ENCODE measurements around the gene SUMO2. TPM values are rescaled to one million over a fixed set of nuclear protein-coding genes. Genes with fewer than 3 reads are reported as not detected.
"Not testable (repeated sequence)": the region's sequence is repeated elsewhere in the genome, so short reads cannot be mapped to it uniquely, and the experiment has no call there.

Gene SUMO2
- total RNA-seq, 2 experiments from 2014 or later = 286 to 628 TPM

GRCh38 chr17:75163074-75163473 is 19.7 kb downstream of the SUMO2 start:
- no TSS peak for BruUV-seq (replicated peaks)
- no peaks in the 10 kb centered on the region for H3K4me1 ChIP-seq (ENCODE audit: insufficient read depth, low read length, poor library complexity, severe bottlenecking)
- no peak overlapping the region for H2AFZ ChIP-seq (ENCODE audit: low read length)
- no peak overlapping the region for H3K4me2 ChIP-seq (ENCODE audit: low read length)
- no peak overlapping the region for H3K4me3 ChIP-seq (ENCODE audit: low read depth, low read length, poor library complexity, severe bottlenecking)
- H3K9me3 ChIP-seq (ENCODE audit: low read length) = no peaks in the 10 kb centered on the region
- CTCF ChIA-PET (ENCODE audit: unreplicated experiment) = no interaction called here
- intact Hi-C loops (cut with micrococcal nuclease; ENCODE audit: unreplicated experiment) = no loop called here
- POLR2A ChIA-PET = interaction anchor here (0.5 to 1.0 kb wide), 2 partner anchors 25 to 49 kb away, joined by 3 to 4 read pairs; no protein-coding TSS in a partner anchor
- TF ChIP-seq EZH2phosphoT487 (IDR thresholded peaks at IDR 0.05; ENCODE audit: borderline replicate concordance, low read depth, low read length) (no peak), CTCF (conservative IDR thresholded peaks at IDR 0.05; ENCODE audit: low read length) (no peak)
- no peaks in the 10 kb centered on the region for H4K20me1 ChIP-seq (ENCODE audit: insufficient read depth, low read length)
- no peak overlapping the region for H3K27ac ChIP-seq (ENCODE audit: low read depth, low read length, poor library complexity, severe bottlenecking)
- H3K36me3 ChIP-seq (ENCODE audit: insufficient read depth, low read length) = peaks cover 61% of the 10 kb centered on the region
- H3K79me2 ChIP-seq (ENCODE audit: insufficient read depth, low read depth, low read length) = peaks cover 3% of the 10 kb centered on the region; the same call in 1 of the 2 replicates
- DNase-seq (ENCODE audit: low spot score) = no peak
- H3K9me2 ChIP-seq (ENCODE audit: insufficient read depth, low read length) = no peaks in the 10 kb centered on the region

DNA sequence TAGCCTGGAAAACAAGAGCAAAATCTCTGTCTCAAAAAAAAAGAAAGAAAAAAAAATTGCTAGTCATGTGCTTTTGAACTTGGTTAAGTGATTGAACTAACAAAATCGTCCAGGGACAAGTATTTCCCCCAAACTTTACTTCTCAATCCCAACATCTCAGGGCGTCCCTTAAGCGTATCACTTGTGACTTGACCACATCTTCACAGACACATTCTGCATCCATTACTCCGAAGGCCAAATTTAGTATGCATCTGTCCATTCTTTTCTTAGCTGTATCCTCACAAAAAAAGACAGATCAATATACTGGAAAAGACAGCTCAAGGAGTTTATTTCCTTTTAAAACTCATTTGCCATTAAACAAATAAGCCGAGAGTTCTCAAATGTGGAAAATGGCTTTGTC is 22.5 kb downstream of the SUMO2 start:
- no peak for TF ChIP-seq EZH2phosphoT487 (IDR thresholded peaks at IDR 0.05; ENCODE audit: borderline replicate concordance, low read depth, low read length)
- TF ChIP-seq CTCF (conservative IDR thresholded peaks at IDR 0.05; ENCODE audit: low read length) = no peak
- no peaks in the 10 kb centered on the region for H3K9me2 ChIP-seq (ENCODE audit: insufficient read depth, low read length)
- intact Hi-C loops (cut with micrococcal nuclease; ENCODE audit: unreplicated experiment) = no loop called here
- no peak for DNase-seq (ENCODE audit: low spot score)
- H3K4me2 ChIP-seq (ENCODE audit: low read length) = no peak overlapping the region
- no peak overlapping the region for H3K27ac ChIP-seq (ENCODE audit: low read depth, low read length, poor library complexity, severe bottlenecking)
- no peak overlapping the region for H3K4me3 ChIP-seq (ENCODE audit: low read depth, low read length, poor library complexity, severe bottlenecking)
- no peaks in the 10 kb centered on the region for H3K79me2 ChIP-seq (ENCODE audit: insufficient read depth, low read depth, low read length)
- H3K9me3 ChIP-seq (ENCODE audit: low read length) = no peaks in the 10 kb centered on the region
- peaks cover 4% of the 10 kb centered on the region for H3K4me1 ChIP-seq (ENCODE audit: insufficient read depth, low read length, poor library complexity, severe bottlenecking)
- no peaks in the 10 kb centered on the region for H4K20me1 ChIP-seq (ENCODE audit: insufficient read depth, low read length)
- BruUV-seq (replicated peaks) = TSS peak; percentile 20
- ChIA-PET CTCF (ENCODE audit: unreplicated experiment) (no interaction called here), POLR2A (interaction anchor here (1.1 to 1.6 kb wide), 2 partner anchors 9 to 11 kb away, joined by 3 to 4 read pairs; no protein-coding TSS in a partner anchor)
- no peak overlapping the region for H2AFZ ChIP-seq (ENCODE audit: low read length)
- peaks cover 34% of the 10 kb centered on the region for H3K36me3 ChIP-seq (ENCODE audit: insufficient read depth, low read length)

GRCh38 chr17:75159196-75160031 is 23.3 kb downstream of the SUMO2 start:
- H4K20me1 ChIP-seq (ENCODE audit: insufficient read depth, low read length) = no peaks in the 10 kb centered on the region
- POLR2A ChIA-PET = no interaction called here
- H3K4me1 ChIP-seq (ENCODE audit: insufficient read depth, low read length, poor library complexity, severe bottlenecking) = peaks cover 10% of the 10 kb centered on the region
- intact Hi-C loops (cut with micrococcal nuclease; ENCODE audit: unreplicated experiment) = no loop called here
- no peak overlapping the region for H3K27ac ChIP-seq (ENCODE audit: low read depth, low read length, poor library complexity, severe bottlenecking)
- no peaks in the 10 kb centered on the region for H3K9me2 ChIP-seq (ENCODE audit: insufficient read depth, low read length)
- TF ChIP-seq CTCF (conservative IDR thresholded peaks at IDR 0.05; ENCODE audit: low read length) (no peak), EZH2phosphoT487 (IDR thresholded peaks at IDR 0.05; ENCODE audit: borderline replicate concordance, low read depth, low read length) (no peak)
- no TSS peak for BruUV-seq (replicated peaks)
- H3K4me2 ChIP-seq (ENCODE audit: low read length) = no peak overlapping the region
- H3K79me2 ChIP-seq (ENCODE audit: insufficient read depth, low read depth, low read length) = no peaks in the 10 kb centered on the region
- CTCF ChIA-PET (ENCODE audit: unreplicated experiment) = no interaction called here
- no peak overlapping the region for H2AFZ ChIP-seq (ENCODE audit: low read length)
- H3K9me3 ChIP-seq (ENCODE audit: low read length) = no peaks in the 10 kb centered on the region
- no peak overlapping the region for H3K4me3 ChIP-seq (ENCODE audit: low read depth, low read length, poor library complexity, severe bottlenecking)
- DNase-seq (ENCODE audit: low spot score) = no peak
- peaks cover 26% of the 10 kb centered on the region for H3K36me3 ChIP-seq (ENCODE audit: insufficient read depth, low read length)

GRCh38 chr17:75158480-75158879 is 24.3 kb downstream of the SUMO2 start:
- H3K9me2 ChIP-seq (ENCODE audit: insufficient read depth, low read length); H3K9me3 ChIP-seq (ENCODE audit: low read length); intact Hi-C loops (cut with micrococcal nuclease; ENCODE audit: unreplicated experiment); H3K79me2 ChIP-seq (ENCODE audit: insufficient read depth, low read depth, low read length); H4K20me1 ChIP-seq (ENCODE audit: insufficient read depth, low read length); DNase-seq (ENCODE audit: low spot score); H3K27ac ChIP-seq (ENCODE audit: low read depth, low read length, poor library complexity, severe bottlenecking); CTCF ChIA-PET (ENCODE audit: unreplicated experiment); H3K4me2 ChIP-seq (ENCODE audit: low read length); BruUV-seq (replicated peaks); H3K4me3 ChIP-seq (ENCODE audit: low read depth, low read length, poor library complexity, severe bottlenecking); H2AFZ ChIP-seq (ENCODE audit: low read length): not testable (repeated sequence)
- POLR2A ChIA-PET = interaction anchor here (0.6 kb wide), 1 partner anchor 21 kb away, joined by 3 read pairs; no protein-coding TSS in a partner anchor
- peaks cover 10% of the 10 kb centered on the region for H3K4me1 ChIP-seq (ENCODE audit: insufficient read depth, low read length, poor library complexity, severe bottlenecking)
- H3K36me3 ChIP-seq (ENCODE audit: insufficient read depth, low read length) = peaks cover 19% of the 10 kb centered on the region

All from OCI-LY7 (cell line).